ENCODE data around the gene PLAC9. TPM values are rescaled to one million over a fixed set of nuclear protein-coding genes. Genes with fewer than 3 reads are reported as not detected.

Gene PLAC9
- total RNA-seq, 2 donors from 2014 or later = 42.7 to 123 TPM

GRCh38 chr10:80158126-80158525 lies 25.6 kb downstream of the PLAC9 start:
- Histone ChIP-seq H3K27ac (peak overlapping the region; percentile 89 to 91), H3K36me3 (peaks cover 35% of the 10 kb centered on the region), H3K4me1 (ENCODE audit: control insufficient read depth in 1 of 2, low read depth in 2 of 2) (peaks cover 47 to 89% of the 10 kb centered on the region in 2 donors), H3K9me3 (no peaks in the 10 kb centered on the region), H3K4me3 (no peak overlapping the region), H3K27me3 (replicated peaks; ENCODE audit: insufficient read depth) (no peaks in the 10 kb centered on the region)
- DNase-seq (ENCODE audit: low spot score) (no peak), ATAC-seq (ENCODE audit: insufficient number of reproducible peaks, low FRiP score, low read depth) (no peak)
- no peak for TF ChIP-seq CTCF (IDR thresholded peaks at IDR 0.05)

- no peaks in the 10 kb centered on the region for H3K9me3 ChIP-seq
- H3K4me3 ChIP-seq = no peak overlapping the region
- no peaks in the 10 kb centered on the region for H3K27me3 ChIP-seq (replicated peaks; ENCODE audit: insufficient read depth)
- H3K27ac ChIP-seq = peak overlapping the region; percentile 89 to 91
- peaks cover 48 to 94% of the 10 kb centered on the region in 2 donors for H3K4me1 ChIP-seq (ENCODE audit: control insufficient read depth in 1 of 2, low read depth in 2 of 2)
- no peak for TF ChIP-seq CTCF (IDR thresholded peaks at IDR 0.05)
- ATAC-seq (ENCODE audit: insufficient number of reproducible peaks, low FRiP score, low read depth) (peak; percentile 92), DNase-seq (ENCODE audit: low spot score) (peak; percentile 83)
- H3K36me3 ChIP-seq = peaks cover 38% of the 10 kb centered on the region
Measured at GRCh38 chr10:80158598-80159127, 26.1 kb downstream of the PLAC9 start.

DNA sequence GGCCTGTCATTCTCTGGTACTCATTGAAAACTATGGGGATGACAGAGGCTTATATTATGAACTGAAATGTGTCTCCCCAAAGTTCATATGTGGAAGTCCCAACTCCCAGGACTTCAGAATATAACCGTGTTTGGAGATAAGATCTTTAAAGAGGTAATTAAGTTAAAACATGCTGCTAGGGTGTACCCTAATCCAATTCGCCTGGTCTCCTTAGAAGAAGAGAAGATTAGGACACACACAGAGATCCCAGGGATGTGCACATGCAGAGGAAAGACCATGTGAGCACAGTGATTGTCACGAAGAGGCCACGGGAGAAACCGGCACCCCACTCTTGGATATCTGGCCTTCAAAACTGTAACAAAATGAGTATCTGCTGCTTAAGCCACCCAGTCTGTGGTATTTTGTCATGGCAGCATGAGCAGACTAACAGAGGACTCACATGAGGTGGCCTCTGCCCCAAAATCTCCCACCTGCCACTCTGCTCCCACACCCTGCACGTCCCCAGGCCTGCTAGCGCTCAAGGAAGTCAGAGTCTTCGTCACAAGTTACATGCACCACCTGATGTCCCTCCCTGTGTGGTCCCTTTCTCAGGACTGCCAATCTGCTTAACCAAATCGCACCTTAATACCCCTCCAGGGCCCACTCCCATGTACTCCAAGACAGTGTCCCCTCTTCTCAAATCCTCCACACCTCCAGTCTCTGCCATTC lies 26.8 kb downstream of the PLAC9 start:
- Histone ChIP-seq H3K4me1 (ENCODE audit: control insufficient read depth in 1 of 2, low read depth in 2 of 2) (peaks cover 52 to 95% of the 10 kb centered on the region in 2 donors), H3K27ac (peak overlapping the region; percentile 63 to 91), H3K36me3 (peaks cover 40% of the 10 kb centered on the region), H3K9me3 (no peaks in the 10 kb centered on the region), H3K4me3 (no peak overlapping the region), H3K27me3 (replicated peaks; ENCODE audit: insufficient read depth) (no peaks in the 10 kb centered on the region)
- no peak for TF ChIP-seq CTCF (IDR thresholded peaks at IDR 0.05)
- ATAC-seq (ENCODE audit: insufficient number of reproducible peaks, low FRiP score, low read depth) (no peak), DNase-seq (ENCODE audit: low spot score) (no peak)

- Histone ChIP-seq H3K4me1 (ENCODE audit: control insufficient read depth in 1 of 2, low read depth in 2 of 2) (peaks cover 48 to 98% of the 10 kb centered on the region in 2 donors), H3K9me3 (no peaks in the 10 kb centered on the region), H3K27me3 (replicated peaks; ENCODE audit: insufficient read depth) (no peaks in the 10 kb centered on the region), H3K36me3 (peaks cover 43% of the 10 kb centered on the region), H3K4me3 (no peak overlapping the region), H3K27ac (peak overlapping the region; percentile 40 to 91)
- ATAC-seq (ENCODE audit: insufficient number of reproducible peaks, low FRiP score, low read depth) = no peak
- no peak for DNase-seq (ENCODE audit: low spot score)
- TF ChIP-seq CTCF (IDR thresholded peaks at IDR 0.05) = no peak
Measured at GRCh38 chr10:80160361-80161320, 28.1 kb downstream of the PLAC9 start.

All from thoracic aorta (tissue), 2 donors.